ENCODE data around the gene GEMIN5. TPM values are rescaled to one million over a fixed set of nuclear protein-coding genes. Genes with fewer than 3 reads are reported as not detected.

GEMIN5 gene
- total RNA-seq, 1 experiment from 2014 or later = 30.5 TPM

GRCh38 chr5:154968953-154969352 lies 30.9 kb upstream of the GEMIN5 start:
- TF ChIP-seq CTCF (IDR thresholded peaks at IDR 0.05; ENCODE audit: unreplicated experiment) = no peak
- Mint-ChIP-seq H3K36me3 (ENCODE audit: insufficient read depth, unreplicated experiment) (no peaks in the 10 kb centered on the region), H3K27ac (ENCODE audit: unreplicated experiment) (no peak overlapping the region), H3K4me3 (ENCODE audit: low read depth, unreplicated experiment) (no peak overlapping the region), H3K4me1 (ENCODE audit: low read depth, unreplicated experiment) (no peaks in the 10 kb centered on the region), H3K27me3 (ENCODE audit: unreplicated experiment) (no peaks in the 10 kb centered on the region), H3K9me3 (ENCODE audit: low read depth, unreplicated experiment) (no peaks in the 10 kb centered on the region)
- no peak for DNase-seq
- intact Hi-C loops (cut with micrococcal nuclease; ENCODE audit: unreplicated experiment) = no loop called here
- CTCF ChIA-PET = interaction anchor here (1.7 kb wide), 1 partner anchor 35 kb away, joined by 6 read pairs; no protein-coding TSS in a partner anchor
- BruUV-seq (replicated peaks) = no TSS peak

GRCh38 chr5:154967421-154968024 lies 29.5 kb upstream of the GEMIN5 start:
- H3K9me3 Mint-ChIP-seq (ENCODE audit: low read depth, unreplicated experiment) = no peaks in the 10 kb centered on the region
- intact Hi-C loops (cut with micrococcal nuclease; ENCODE audit: unreplicated experiment) = loop anchor here (1.0 kb wide), 2 partner anchors 37 to 61 kb away; no protein-coding TSS in a partner anchor
- peak; percentile 39 for DNase-seq
- H3K4me1 Mint-ChIP-seq (ENCODE audit: low read depth, unreplicated experiment) = no peaks in the 10 kb centered on the region
- no peaks in the 10 kb centered on the region for H3K27me3 Mint-ChIP-seq (ENCODE audit: unreplicated experiment)
- no peak overlapping the region for H3K27ac Mint-ChIP-seq (ENCODE audit: unreplicated experiment)
- H3K36me3 Mint-ChIP-seq (ENCODE audit: insufficient read depth, unreplicated experiment) = no peaks in the 10 kb centered on the region
- TF ChIP-seq CTCF (IDR thresholded peaks at IDR 0.05; ENCODE audit: unreplicated experiment) = peak; percentile 68
- no peak overlapping the region for H3K4me3 Mint-ChIP-seq (ENCODE audit: low read depth, unreplicated experiment)
- CTCF ChIA-PET = interaction anchor here (0.6 to 1.7 kb wide), 2 partner anchors 37 to 369 kb away, joined by 3 to 6 read pairs; no protein-coding TSS in a partner anchor
- BruUV-seq (replicated peaks) = no TSS peak

- Mint-ChIP-seq H3K4me1 (ENCODE audit: low read depth, unreplicated experiment) (no peaks in the 10 kb centered on the region), H3K27ac (ENCODE audit: unreplicated experiment) (no peak overlapping the region), H3K9me3 (ENCODE audit: low read depth, unreplicated experiment) (no peaks in the 10 kb centered on the region), H3K4me3 (ENCODE audit: low read depth, unreplicated experiment) (no peak overlapping the region), H3K36me3 (ENCODE audit: insufficient read depth, unreplicated experiment) (no peaks in the 10 kb centered on the region), H3K27me3 (ENCODE audit: unreplicated experiment) (no peaks in the 10 kb centered on the region)
- no peak for DNase-seq
- TF ChIP-seq CTCF (IDR thresholded peaks at IDR 0.05; ENCODE audit: unreplicated experiment) = no peak
- intact Hi-C loops (cut with micrococcal nuclease; ENCODE audit: unreplicated experiment) = loop anchor here (1.0 kb wide), 2 partner anchors 37 to 61 kb away; no protein-coding TSS in a partner anchor
- no TSS peak for BruUV-seq (replicated peaks)
- CTCF ChIA-PET = no interaction called here
Observed at GRCh38 chr5:154966874-154967273, 28.9 kb upstream of the GEMIN5 start.

- Mint-ChIP-seq H3K4me1 (ENCODE audit: low read depth, unreplicated experiment) (no peaks in the 10 kb centered on the region), H3K36me3 (ENCODE audit: insufficient read depth, unreplicated experiment) (no peaks in the 10 kb centered on the region), H3K27me3 (ENCODE audit: unreplicated experiment) (no peaks in the 10 kb centered on the region), H3K27ac (ENCODE audit: unreplicated experiment) (no peak overlapping the region), H3K4me3 (ENCODE audit: low read depth, unreplicated experiment) (no peak overlapping the region), H3K9me3 (ENCODE audit: low read depth, unreplicated experiment) (no peaks in the 10 kb centered on the region)
- intact Hi-C loops (cut with micrococcal nuclease; ENCODE audit: unreplicated experiment) = no loop called here
- no peak for DNase-seq
- CTCF ChIA-PET = interaction anchor here (1.1 kb wide), 1 partner anchor 15 kb away, joined by 3 read pairs; no protein-coding TSS in a partner anchor
- BruUV-seq (replicated peaks) = no TSS peak
- TF ChIP-seq CTCF (IDR thresholded peaks at IDR 0.05; ENCODE audit: unreplicated experiment) = no peak
Observed at GRCh38 chr5:154966081-154966841, 28.2 kb upstream of the GEMIN5 start.
